Liver (tissue), 3 donors: ENCODE results near the gene FTCD.

Source experiments
- CTCF ChIP-seq: fragments of 150-350 bp; IDR thresholded peaks from 2 replicates; pipeline ENCODE4 v1.5.1; 2017; ENCODE audit warnings: improper control_type of control experiment, low read depth, low read length; ENCODE audit not compliant: missing input control
- JUND ChIP-seq, 2 donors: IDR thresholded peaks; 2 replicates each; pipeline ENCODE4 v1.6.1; 2016; ENCODE audit warnings: antibody characterized with exemption in 2 of 2
- RAD21 ChIP-seq, 2 donors: IDR thresholded peaks; 2 replicates each; pipeline ENCODE4 v1.6.1; 2016; ENCODE audit warnings: antibody characterized with exemption in 2 of 2, mild to moderate bottlenecking in 2 of 2
- TAF1 ChIP-seq: conservative IDR thresholded peaks from 2 replicates; pipeline ENCODE4 v1.6.1; 2016; ENCODE audit warnings: antibody characterized with exemption, mild to moderate bottlenecking
- donor health status: healthy.
- donor health status: healthy.

GRCh38 chr21:46109313-46110221 lies 45.8 kb downstream of the FTCD start:
- TF ChIP-seq CTCF (no peak), RAD21 (IDR thresholded peaks at IDR 0.05) (no peak), TAF1 (no peak), JUND (IDR thresholded peaks at IDR 0.05) (no peak)
